GM21619 (cell line): ENCODE data around the gene SOX12.

Source experiments
- ATAC-seq: cut with Tn5 transposase; IDR thresholded peaks from one replicate; pipeline ENCODE4 v1.9.1; 2021; ENCODE audit not compliant: unreplicated experiment

Gene SOX12

DNA sequence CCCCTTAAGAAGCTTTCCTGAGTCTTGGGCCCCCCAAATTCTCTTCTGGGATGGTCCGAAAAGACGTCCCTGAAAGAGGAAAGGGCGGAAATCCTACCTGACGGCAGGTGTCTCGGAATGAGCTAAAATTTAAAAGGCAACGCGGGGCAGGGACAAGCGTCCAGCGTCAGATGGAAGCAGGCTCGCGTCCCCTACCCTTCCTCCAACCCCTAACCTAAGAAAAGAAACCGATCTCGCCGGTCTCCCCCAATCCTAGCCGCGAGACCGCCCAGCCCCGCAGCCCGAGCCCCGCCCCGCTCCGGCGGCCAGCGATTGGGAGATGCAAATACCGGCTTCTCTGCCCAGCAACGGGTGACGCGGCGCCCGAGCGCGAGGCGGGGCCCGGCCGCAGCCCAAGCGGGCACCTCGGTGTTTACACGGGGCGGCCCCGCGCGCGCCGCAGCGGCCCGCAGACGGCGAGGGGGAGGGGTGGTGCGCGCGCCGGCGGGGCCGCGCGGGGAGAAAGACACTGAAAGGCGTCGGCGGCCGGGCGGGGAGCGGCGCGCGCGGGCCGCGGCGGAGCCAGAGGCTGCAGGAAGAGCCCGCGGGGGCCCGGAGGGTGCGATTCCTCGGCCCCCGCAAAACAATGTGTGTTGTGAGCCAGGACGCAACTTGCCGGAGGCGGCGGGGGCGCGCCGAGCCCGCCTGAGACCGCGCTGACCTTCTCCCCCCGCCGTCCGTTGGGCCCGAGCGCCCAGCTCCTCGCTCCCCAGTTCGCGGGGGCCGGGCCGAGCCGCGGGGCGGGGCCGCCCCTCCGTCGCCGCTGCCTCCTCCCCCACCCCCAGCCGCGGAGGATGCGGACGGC, at the start of gene SOX12:
Gene SOX12 (plus strand): TSS at position 508 of the 844 bp plus-strand sequence. CDS start 373 bp downstream, outside the sequence.
- ATAC-seq, result peak; percentile 69

DNA sequence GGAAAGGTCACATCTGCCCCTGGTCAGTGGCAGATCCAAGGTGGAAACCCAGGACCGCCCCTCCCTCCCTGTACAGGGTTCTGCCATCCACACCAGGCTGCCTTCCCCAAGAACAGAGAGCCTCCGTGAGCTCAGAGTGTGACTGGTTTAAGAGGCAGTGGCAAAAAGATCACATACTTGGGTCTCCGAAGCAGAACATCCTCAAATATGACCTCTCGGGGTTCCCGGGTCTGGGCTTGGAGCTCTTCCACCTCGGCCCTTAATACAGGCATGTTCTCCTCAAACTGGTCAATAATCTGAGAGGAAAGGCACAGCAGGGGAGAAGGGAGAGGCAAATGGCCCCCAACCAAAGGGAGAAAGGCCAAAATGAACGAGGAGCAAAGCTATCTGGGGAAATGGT, 49.6 kb upstream of the SOX12 start:
- no peak for ATAC-seq

DNA sequence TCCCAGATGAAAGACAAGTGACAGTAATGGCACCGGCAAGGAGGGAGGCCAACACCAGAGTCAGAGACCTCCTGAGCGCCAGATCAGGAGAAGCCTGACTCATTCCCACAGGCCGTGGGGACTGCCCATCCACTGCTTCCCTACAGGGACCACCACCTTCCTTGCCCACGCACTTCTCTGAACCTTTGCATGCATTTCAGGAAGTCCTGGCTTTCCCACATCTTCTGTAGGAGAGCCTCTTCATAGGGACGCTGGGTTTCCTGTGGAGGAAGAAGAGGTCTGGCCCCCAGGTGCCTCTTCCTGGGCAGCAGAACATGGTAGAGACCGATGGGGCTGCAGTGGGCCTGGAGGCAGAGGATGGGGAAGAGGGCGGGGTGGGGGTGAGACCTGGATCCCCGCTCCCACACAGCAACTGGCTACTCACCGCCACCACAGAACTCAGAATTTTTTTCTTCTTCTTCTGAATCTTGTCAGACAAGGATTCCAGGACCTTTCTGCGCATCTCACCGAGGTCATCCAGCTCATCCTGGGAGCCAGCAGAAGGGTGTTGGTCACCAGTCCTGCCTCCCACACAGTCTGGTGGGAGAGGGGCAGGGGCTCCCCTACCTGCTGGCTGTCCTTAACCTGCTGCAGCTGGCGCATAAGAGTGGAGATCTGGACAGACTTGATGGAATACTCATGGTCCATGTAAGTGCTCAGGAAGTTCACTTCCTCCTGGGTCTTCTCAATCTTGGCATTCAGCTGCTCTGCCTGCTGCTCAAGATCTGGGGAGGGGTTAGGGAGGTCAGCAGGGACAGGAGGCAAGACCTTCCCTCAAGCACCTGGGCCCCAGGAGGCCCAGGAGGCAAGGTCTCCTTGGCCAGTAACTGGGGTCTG, 48.5 kb upstream of the SOX12 start:
- ATAC-seq, result no peak

GRCh38 chr20:277496-277781, 47.9 kb upstream of the SOX12 start:
- no peak for ATAC-seq

DNA sequence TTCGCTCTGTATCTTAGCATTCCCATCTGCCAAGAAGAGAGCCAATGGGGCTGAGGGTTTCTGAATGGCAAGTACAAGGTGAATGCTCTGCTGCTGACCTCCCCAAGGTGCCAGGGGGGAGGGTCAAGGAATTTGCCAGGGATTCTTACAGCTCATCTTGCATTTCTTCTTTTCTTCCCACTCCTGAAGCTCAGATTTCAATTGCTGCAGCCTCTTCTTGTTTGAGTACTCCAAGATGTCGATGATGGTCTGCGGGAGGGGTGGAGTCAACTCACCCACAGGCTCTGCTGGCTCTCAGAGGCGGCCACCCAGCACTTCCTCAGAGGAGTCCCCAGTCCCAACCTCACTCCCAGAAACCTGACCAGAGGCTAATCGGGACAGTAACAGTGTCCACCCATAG, 47.2 kb upstream of the SOX12 start:
- ATAC-seq, result no peak

DNA sequence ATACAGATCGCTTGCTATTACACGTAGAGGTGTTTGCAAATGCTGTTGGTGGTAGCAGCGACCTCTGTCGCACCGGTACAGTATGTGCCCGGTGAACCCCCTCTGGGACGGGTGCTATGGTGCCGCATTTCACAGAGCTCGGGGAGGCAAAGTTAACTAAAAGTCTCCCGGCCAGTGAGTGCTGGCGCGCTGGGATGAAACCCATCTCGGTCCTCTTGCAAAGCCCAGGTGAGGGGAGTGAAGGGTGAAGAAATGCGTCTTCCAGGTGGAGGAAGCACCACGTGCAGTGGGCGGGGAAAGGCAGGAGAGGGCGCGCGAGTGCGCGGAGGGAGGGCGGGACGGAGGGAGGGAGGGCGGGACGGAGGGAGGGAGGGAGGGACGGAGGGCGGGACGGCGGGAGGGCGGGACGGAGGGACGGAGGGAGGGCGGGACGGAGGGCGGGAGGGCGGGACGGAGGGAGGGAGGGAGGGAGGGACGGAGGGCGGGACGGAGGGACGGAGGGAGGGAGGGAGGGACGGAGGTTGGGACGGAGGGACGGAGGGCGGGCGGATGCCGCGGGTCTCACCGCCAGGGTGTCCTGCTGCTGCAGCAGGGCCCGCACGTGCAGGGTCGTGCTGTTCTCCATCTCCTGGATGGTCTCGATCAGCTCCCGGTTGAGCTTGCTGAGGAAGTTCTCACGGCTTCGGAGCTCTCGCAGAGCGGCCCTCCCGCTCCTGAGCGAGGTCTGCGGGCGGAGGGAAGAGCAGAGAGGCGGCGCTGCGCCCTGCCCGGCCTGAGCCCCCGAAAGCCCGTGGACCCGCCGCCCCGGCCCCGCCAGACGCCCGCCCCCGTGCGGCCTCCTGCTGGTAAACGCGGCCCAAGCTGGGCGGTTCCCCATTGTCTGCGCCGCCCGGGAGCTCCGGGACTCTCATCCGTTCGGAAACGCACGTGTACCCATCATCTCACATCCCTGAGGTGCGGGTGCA, 46.5 kb upstream of the SOX12 start:
- ATAC-seq, result no peak

DNA sequence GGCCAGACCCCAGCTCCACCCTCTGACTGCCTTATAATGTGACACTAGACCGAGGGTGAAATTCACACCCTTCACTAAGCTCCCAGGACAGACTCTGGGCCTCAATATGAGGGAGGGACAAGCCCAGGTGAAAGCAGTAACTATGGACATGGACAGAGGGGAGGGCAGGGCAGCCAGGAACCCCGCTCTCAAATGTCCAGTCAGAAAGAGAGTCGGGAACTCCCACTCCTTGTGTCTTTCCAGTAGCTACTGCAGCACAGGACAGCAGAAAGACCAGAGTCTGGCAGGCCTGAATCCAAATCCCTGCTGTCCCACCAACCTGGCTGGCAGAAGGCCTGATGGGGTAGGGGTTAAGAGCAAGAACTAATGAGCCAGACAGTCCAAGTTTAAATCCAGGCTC, 41.2 kb upstream of the SOX12 start:
- no peak for ATAC-seq

DNA sequence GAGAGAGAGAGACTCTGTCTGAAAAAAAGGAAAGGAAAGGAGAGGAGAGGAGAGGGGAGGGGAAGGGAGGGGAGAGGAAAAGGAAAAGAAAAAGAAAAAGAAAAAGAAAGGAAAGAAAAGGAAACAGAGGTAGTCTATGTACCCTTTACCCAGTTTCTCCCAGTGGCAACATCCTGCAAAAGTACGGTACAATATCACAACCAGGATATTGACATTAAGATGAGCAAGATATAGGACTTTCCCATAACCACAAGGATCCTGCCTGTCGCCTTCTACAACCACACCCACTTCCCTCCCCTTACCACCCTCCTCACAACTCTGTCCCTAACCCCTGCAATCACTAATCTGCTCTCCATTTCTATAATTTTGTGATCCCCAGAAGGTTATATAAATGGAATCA, 38.8 kb upstream of the SOX12 start:
- no peak for ATAC-seq

DNA sequence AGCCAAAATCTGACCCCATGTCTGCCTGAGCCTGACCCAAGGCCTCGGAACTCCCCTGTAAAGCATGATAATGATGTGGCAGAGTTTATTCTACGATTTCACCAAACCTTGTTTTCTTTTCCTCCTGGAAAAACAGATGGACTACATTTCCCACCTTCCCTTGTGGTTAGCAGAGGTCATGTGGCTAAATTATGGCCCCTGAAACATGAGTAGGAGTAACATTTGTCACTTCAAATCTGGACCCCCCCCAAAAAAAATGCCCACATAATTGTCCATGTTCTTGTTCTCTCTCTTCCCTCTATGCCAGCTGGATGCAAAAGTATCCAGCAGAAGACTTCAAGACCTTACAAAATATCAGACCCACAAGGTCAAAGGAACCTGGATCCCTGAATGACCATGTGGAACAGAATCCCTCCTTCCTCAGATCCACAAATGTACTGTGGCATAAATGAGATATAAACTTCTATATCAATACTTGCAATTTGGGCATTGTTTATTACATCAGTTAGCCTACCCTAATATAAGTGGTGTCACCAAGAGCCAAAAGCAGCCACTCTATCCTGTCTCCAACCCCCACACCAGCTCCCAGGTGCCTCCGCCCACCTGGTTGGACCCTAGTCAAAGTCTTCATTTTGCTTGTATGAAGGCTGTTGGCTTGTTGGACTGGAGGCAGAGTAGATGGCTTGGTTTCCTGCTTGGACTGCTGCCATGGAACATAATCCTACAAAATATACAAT, 36.2 kb upstream of the SOX12 start:
- no peak for ATAC-seq

GRCh38 chr20:289693-290083, 35.7 kb upstream of the SOX12 start:
- ATAC-seq, result no peak

- ATAC-seq, result peak; percentile 74
These were observed 35.1 kb upstream of the SOX12 start, which contains the start of gene C20orf96 for GRCh38 chr20:290084-290831. Gene C20orf96 (minus strand): TSS chr20:290750. CDS start chr20:290610, 140 bp downstream.

DNA sequence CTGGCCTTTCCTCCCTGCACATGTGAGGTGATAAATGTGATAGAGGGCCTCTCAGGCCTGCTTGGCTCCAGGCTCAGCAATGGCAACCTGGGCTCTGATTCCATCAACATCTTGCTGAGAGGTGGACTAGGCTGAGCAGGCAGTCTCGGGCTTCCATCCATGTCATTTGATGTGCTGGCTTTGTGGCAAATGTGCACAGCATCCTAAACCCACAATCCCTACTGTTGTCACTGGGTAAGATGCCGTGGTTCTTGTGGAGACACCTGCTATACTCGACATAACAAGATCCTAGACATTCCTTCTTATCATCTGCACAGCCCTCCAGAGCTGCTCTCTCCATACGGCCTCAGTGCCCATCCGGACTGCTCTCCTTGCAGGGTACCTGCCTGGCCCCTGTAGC, 30.8 kb upstream of the SOX12 start:
- no peak for ATAC-seq

DNA sequence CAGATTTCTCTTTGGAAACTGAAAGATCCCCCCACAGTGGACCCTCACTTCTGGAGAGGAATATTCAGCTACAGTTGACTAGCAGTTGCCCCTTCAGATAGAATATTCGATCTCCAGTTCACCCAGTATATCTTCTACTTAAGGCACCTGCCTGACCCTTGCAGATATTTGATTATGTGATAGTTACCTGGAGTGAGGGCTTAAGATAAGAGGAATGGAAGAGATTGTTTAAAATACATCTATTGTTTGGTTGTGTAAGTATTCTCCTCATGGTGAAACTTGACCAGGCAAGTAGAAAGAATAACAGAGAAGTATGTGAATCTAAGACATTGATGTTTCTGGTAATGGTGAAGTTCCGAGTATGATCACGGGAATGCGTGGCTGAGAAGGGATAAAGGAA, 29.5 kb upstream of the SOX12 start:
- no peak for ATAC-seq

DNA sequence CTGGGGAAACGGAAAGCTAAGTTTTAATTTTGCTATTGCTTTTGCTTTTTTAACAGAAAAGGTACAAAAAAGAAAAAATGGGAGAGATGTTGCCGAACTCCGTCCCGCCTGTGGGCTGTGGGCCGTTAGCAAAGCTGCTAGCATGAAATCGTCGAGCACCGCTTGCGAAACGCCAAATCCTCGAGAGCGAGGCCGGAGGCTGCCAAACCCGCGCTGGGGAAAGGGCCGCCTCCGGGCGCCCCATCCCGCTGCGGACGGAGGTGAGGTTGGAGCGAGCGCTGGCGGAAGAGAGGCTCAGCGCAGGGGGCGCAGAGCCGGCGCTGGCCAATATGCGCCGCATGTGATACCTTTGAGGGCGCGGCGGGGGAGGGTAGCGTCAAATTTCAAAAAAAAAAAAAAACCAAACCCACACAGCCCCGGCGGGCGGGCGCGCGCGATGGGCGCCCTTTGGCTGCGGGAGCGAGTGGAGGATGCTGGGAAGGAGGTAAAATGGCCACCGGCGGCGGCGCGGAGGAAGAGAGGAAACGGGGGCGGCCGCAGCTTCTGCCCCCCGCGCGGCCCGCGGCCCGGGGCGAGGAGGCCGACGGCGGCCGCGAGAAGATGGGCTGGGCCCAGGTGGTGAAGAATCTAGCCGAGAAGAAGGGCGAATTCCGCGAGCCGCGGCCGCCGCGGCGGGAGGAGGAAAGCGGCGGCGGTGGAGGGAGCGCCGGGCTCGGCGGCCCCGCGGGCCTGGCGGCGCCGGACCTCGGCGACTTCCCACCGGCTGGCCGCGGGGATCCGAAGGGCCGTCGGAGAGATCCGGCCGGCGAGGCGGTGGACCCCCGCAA, 28.0 kb upstream of the SOX12 start, which contains the start of gene ZCCHC3:
Gene ZCCHC3 (plus strand): TSS at position 473 of the 827 bp plus-strand sequence. CDS start 17 bp downstream, at position 490.
- peak; percentile 77 for ATAC-seq

- ATAC-seq, result peak; percentile 22
These were observed 27.2 kb upstream of the SOX12 start for GRCh38 chr20:297925-298775.

GRCh38 chr20:298776-299391, 26.5 kb upstream of the SOX12 start:
- no peak for ATAC-seq

DNA sequence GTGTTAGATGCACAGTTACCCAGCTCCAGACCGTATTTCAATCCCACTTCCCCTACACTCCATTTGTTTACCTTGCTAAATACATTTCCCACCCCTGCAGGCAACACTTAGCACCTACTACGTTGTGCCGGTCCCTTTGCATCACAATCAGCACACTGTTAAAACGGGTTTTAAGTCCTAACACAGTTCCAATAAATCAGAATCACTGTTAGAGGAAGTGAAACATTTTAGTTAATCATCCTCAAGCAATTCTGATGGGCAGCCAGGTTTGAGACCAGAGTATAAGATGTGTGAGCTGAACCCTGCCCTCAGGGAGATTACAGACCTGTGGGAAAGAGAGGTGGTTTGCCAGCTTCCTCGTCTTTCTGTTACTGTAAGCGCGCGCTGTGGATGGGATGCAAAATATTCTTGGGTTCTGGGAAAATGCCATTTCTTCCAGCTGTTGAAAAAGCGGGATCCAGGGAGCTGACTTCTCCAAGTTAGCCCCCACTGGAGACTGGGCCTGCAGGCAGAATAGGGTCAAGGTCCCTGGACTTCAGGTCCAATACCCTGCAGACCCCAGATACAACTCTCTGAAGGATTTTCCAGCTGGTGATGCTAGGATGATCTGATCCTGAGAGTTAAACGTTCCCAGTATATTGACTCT, 24.9 kb upstream of the SOX12 start:
- ATAC-seq, result no peak
